GM18517 (cell line): Measurements from ENCODE around the gene PHF13.

ENCODE experiments used
- ATAC-seq: cut with Tn5 transposase; IDR thresholded peaks from one replicate; pipeline ENCODE4 v1.9.1; 2021; ENCODE audit warnings: mild to moderate bottlenecking, moderate library complexity; ENCODE audit not compliant: unreplicated experiment

Gene PHF13

DNA sequence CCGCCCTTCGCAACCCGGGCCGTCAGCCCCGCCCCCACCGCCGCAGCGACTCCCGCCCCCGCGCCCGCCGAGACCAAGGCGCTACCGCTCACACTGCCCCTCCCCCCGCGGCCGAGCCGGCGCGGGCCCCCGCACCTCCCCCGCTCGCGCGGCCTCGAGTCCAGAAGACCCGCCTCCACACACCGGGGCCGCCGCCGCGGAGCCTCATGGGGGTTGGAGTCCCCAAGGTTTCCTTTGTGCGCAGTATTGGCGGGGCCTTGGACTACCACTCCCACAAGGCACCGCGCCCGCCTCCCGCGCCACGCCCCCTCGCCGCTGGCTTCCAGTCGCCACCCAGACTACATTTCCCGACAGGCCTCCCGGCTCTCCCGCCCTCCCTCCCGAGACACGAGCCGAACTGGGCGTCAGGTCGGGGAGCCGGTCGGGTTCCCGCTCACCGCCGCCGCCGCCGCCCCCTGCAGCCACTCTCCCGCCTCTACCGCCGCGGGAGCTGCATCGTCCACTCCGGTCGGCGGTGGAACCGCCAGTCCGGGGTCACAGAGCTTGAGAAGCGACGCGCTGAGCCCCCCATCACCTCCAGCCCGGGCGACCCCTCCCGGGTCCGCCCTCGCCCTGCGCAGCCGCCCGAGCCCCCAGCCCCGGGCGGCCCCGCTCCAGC lies at the start of gene PHF13:
TSS of gene PHF13 (plus strand) at position 371 of the 658 bp plus-strand sequence. CDS start 336 bp downstream, outside the sequence.
- peak; percentile 90 for ATAC-seq

- ATAC-seq = no peak
Observed at GRCh38 chr1:6569033-6569432, 44.5 kb upstream of the PHF13 start.

GRCh38 chr1:6570100-6570499 lies 43.4 kb upstream of the PHF13 start:
- no peak for ATAC-seq

- no peak for ATAC-seq
Observed at GRCh38 chr1:6570987-6571386, 42.5 kb upstream of the PHF13 start.

GRCh38 chr1:6572653-6573383 lies 40.7 kb upstream of the PHF13 start:
- no peak for ATAC-seq

DNA sequence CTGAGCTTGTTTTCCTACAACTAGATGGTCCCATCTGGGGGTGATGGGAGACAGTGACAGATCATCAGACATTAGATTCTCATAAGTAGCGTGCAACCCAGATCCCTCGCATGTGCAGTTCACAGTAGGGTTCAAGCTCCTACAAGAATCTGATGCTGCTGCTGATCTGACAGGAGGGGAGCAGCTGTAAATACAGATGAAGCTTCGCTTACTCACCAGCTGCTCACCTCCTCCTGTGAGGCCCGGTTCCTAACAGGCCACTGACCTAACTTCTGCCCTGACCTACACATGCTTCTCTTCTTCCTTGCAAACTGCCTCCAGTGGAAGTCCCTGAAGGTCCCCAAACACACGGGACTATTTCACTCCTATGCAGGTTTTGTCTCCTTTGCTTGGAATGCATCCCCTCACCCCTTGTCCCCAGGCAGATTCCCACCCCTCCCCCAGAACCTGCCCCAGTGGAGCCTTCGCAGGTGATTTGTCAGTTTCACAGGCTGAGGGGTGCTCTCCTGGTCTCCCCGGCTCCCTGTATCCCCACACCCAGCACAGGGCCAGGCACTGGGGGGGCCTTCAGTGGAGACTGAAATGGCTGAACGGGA lies 39.4 kb upstream of the PHF13 start:
- ATAC-seq = no peak

- no peak for ATAC-seq
Observed at GRCh38 chr1:6574818-6575217, 38.7 kb upstream of the PHF13 start.

DNA sequence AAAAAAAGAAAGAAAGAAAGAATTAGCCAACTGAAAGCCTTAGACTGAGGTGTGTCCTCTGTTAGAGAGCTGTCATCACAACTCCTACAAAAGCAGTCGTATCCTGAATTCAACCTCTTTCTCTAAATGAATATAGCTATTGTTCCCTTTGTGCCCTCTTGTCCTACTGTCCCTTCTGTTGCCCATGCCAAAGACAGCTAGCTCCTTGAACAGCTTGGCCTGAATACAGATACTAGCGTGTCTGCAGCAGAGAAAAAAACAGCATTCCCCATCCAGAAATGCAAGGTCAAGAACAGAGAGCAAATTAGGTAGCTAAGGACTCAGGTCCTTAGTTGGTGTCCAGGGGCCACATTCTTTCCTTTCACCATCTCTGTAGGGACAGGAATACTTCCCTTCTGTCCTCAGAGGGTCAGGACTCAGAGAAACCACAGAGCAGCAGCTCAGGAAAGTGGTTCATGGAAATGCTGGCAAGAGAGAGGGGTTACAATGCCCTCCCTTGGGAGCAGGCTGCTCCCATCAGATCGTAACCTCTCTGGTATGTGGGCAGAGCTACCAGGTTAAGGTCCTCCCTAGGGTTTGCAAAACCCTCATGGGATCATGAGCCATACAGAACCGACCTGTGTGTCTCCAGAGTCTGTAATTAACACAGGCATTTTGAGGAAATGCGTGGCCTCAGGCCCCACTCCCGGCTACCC lies 35.6 kb upstream of the PHF13 start:
- no peak for ATAC-seq

DNA sequence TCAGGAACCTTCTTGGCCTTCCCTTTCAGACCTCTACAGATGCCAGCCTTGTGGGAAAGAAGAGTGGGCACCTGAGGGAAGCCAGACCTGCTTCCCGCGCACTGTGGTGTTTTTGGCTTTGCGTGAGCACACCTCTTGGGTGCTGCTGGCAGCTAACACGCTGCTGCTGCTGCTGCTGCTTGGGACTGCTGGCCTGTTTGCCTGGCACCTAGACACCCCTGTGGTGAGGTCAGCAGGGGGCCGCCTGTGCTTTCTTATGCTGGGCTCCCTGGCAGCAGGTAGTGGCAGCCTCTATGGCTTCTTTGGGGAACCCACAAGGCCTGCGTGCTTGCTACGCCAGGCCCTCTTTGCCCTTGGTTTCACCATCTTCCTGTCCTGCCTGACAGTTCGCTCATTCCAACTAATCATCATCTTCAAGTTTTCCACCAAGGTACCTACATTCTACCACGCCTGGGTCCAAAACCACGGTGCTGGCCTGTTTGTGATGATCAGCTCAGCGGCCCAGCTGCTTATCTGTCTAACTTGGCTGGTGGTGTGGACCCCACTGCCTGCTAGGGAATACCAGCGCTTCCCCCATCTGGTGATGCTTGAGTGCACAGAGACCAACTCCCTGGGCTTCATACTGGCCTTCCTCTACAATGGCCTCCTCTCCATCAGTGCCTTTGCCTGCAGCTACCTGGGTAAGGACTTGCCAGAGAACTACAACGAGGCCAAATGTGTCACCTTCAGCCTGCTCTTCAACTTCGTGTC lies 34.7 kb upstream of the PHF13 start:
- no peak for ATAC-seq

- peak; percentile 88 for ATAC-seq
Observed at GRCh38 chr1:6579374-6580118, 34.0 kb upstream of the PHF13 start, which contains the start of gene ZBTB48. TSS of gene ZBTB48 (plus strand) at chr1:6579994. CDS start at chr1:6580610, 616 bp downstream.

DNA sequence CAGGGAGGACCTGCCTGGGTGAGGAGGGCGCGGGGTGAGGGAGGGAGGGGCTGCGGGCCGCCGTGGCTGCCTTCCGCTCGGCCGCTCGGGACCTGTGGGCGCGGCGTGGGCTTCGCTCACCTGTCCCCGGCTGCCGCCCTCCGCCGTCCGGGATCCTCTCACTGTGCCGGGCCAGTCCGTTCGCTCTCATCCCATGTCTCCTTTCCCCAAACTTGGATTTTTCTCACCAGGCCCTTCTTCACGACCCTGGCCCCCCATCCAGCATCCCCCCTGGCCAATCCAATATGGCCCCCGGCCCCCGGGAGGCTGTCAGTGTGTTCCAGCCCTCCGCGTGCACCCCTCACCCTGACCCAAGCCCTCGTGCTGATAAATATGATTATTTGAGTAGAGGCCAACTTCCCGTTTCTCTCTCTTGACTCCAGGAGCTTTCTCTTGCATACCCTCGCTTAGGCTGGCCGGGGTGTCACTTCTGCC lies 33.4 kb upstream of the PHF13 start:
- no peak for ATAC-seq

GRCh38 chr1:6580593-6581409 lies 32.7 kb upstream of the PHF13 start:
- no peak for ATAC-seq

DNA sequence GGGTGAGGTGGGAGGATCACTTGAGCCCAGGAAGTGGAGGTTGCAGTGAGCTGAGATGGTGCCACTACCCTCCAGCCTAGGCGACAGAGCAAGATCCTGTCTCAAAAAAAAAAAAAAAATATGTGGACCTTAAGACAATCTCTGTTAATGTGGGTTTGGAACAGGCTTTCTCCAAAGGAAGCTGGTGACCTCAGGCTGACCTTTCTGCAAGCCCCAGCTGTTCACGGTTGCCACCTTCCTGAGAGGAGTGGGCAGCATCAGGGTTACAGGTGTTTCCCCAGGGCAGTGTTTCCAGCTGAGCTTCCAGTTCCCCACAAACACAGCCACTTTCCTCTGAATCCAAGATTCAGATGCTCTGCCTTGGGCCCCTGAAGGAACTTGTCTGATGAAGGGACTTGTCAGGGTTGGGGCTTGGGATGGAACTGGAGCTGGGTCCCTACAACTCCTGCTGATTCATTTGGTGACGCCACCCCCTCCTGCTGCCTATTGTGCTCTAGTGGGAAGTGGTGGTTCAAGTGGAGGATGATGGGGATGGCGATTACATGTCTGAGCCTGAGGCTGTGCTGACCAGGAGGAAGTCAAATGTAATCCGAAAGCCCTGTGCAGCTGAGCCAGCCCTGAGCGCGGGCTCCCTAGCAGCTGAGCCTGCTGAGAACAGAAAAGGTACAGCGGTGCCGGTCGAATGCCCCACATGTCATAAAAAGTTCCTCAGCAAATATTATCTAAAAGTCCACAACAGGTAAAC lies 31.8 kb upstream of the PHF13 start:
- ATAC-seq = no peak

GRCh38 chr1:6582370-6582769 lies 31.2 kb upstream of the PHF13 start:
- no peak for ATAC-seq

DNA sequence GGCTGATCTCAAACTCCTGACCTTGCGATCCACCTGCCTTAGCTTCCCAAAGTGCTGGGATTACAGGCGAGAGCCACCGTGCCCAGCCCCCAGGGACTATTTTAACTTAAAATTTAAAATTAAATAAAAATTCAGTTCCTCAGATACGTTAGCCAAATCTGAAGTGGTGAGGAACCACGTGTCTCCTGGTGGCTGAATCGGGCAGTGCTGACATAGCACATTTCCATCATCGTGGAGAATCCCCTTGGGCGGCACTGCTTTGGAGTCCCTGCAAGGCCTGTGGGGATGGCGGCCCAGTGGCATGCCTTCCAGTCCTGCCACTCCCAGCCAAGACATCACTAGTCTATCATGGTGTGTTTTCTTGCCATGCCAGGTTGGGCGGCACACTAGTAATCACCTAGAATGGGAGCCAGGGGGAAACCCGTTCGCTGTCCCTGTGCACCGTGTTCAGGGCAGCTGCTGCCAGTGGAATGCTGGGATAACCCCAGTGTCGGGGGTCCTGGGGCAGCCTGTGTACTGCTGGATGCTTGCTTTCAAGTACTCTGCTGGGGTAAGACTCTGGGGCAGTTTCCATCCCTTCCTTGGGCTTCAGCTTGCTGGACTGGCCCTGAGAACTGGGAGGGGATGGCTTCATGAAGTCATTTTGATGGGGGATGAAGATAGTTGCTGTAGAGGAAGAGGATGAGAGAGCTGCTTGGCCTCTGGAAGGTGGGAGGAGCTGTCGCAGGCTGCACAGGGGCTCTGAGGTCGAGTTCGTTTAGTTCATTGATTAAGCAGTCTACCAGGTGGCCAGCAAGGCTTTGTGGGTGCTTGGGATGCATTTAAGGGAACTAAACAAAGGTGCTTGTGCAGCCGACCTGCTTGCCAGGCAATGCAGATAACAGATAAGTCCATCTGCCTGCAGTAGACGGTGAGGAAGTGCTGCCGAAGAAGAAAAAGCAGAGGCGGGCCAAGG lies 29.1 kb upstream of the PHF13 start:
- no peak for ATAC-seq

GRCh38 chr1:6585081-6585722 lies 28.3 kb upstream of the PHF13 start:
- ATAC-seq = no peak

DNA sequence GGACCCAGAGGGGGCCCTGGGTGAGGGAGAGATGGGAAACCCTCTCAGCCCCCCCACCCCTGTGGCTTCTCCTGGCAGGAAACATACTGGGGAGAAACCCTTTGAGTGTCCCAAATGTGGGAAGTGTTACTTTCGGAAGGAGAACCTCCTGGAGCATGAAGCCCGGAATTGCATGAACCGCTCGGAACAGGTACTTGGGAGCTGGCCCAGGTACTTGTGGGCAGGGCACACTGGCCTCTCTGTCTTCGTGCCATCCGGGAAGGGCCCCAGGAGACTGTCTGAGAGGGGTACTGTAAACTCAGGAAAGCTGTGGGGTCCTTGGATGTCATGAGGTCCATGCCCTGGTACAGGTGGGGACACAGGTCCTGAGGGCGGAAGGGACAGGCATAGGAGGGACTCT lies 27.7 kb upstream of the PHF13 start:
- ATAC-seq = no peak
